Type B pancreatic cell (in vitro differentiated cells): ENCODE results near the gene TMEM217. TPM values are rescaled to one million over a fixed set of nuclear protein-coding genes. Genes with fewer than 3 reads are reported as not detected.

Experiments
- DNase-seq: peaks from one replicate; pipeline ENCODE4 v3.0.0; 2021; ENCODE audit warnings: mixed read lengths; ENCODE audit not compliant: unreplicated experiment; ENCODE audit errors: extremely low spot score
- H3K27ac Mint-ChIP-seq: 2 replicates; pipeline ENCODE4 v1.8.0; 2021; ENCODE audit warnings: mild to moderate bottlenecking, mixed read lengths
- H3K27me3 Mint-ChIP-seq: 2 replicates; pipeline ENCODE4 v1.8.0; 2021; ENCODE audit warnings: mixed read lengths
- H3K36me3 Mint-ChIP-seq: 2 replicates; pipeline ENCODE4 v1.8.0; 2021; ENCODE audit warnings: mixed read lengths
- H3K4me1 Mint-ChIP-seq: one replicate; pipeline ENCODE4 v1.8.0; 2021; ENCODE audit warnings: mixed read lengths; ENCODE audit not compliant: unreplicated experiment
- H3K4me3 Mint-ChIP-seq: 2 replicates; pipeline ENCODE4 v1.8.0; 2021; ENCODE audit warnings: mild to moderate bottlenecking, mixed read lengths
- H3K9me3 Mint-ChIP-seq: 2 replicates; pipeline ENCODE4 v1.8.0; 2021; ENCODE audit warnings: mixed read lengths
- total RNA-seq: library from RNA; stranded (reverse); gene quantifications from 2 replicates; pipeline ENCODE4 v1.2.1, GENCODE V29; 2021; ENCODE audit warnings: low replicate concordance
- TF ChIP-seq, protein P1 (sequence below): fragments of 200-600 bp; sonication (generic); conservative IDR thresholded peaks from 2 replicates; pipeline ENCODE4 v1.5.0; 2021; ENCODE audit warnings: antibody characterized with exemption, mild to moderate bottlenecking

The TMEM217 gene
- total RNA-seq, 1 donor from 2014 or later = 1.1 TPM

DNA sequence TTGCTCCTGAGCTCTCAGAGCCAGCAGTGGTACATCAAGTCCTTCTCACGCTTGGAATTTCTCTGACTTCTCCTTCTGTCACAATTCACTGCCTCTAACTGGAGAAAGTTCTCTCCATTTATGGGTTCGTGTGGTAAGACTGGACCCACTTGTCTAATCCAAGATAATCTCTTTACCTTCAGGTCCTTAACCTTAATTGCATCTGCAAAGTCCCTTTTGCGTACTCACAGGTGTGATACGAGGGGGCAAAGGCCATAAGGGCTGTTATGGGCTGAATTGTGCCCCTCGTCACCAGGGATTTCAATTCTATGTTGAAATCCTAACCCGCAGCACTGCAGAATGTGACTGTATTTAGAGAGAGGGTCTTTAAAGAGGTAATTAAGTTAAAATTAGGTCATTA, 27.8 kb downstream of the TMEM217 start:
- TF ChIP-seq, protein P1, sequence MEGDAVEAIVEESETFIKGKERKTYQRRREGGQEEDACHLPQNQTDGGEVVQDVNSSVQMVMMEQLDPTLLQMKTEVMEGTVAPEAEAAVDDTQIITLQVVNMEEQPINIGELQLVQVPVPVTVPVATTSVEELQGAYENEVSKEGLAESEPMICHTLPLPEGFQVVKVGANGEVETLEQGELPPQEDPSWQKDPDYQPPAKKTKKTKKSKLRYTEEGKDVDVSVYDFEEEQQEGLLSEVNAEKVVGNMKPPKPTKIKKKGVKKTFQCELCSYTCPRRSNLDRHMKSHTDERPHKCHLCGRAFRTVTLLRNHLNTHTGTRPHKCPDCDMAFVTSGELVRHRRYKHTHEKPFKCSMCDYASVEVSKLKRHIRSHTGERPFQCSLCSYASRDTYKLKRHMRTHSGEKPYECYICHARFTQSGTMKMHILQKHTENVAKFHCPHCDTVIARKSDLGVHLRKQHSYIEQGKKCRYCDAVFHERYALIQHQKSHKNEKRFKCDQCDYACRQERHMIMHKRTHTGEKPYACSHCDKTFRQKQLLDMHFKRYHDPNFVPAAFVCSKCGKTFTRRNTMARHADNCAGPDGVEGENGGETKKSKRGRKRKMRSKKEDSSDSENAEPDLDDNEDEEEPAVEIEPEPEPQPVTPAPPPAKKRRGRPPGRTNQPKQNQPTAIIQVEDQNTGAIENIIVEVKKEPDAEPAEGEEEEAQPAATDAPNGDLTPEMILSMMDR = no peak
- no peaks in the 10 kb centered on the region for H3K27me3 Mint-ChIP-seq
- H3K4me1 Mint-ChIP-seq = peaks cover 4% of the 10 kb centered on the region
- no peaks in the 10 kb centered on the region for H3K9me3 Mint-ChIP-seq
- no peaks in the 10 kb centered on the region for H3K36me3 Mint-ChIP-seq
- no peak overlapping the region for H3K27ac Mint-ChIP-seq
- no peak for DNase-seq
- H3K4me3 Mint-ChIP-seq = no peak overlapping the region

DNA sequence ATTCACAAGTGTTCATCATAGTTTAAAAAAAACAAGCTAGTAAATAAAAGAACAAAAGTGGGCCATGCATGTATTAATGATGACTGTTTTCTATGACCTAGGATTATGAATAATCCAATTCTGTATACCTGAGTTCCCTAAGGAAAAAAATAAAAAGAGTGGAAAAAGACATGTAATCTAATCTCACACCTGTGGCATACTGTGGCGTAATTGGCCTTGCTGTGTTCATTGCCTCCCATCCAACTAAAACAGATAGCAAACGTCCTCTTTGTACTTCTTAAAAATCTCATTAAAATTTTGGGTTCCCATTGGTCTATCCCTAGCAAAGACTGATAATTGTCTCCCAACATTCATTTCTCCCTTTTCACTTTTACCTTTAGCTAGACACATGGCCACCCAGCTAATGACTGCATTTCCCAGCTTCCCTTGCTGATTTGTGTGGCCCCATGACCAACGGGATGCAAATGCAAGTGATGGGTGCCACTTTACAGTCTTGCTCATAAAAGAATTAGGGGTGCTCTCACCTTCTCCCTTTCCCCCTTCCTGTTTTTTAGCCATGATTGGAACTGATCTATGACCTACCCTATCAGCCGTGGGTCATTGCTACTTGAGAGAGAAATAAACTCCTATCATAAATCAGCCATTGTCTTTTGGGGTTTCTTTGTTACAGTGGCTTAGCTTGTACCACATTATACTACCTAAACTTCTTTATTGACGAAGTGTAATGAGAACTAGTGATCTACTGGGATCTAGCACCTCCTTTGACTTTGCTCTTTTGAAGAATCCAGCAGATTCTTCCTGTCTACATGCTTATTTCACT, 32.4 kb downstream of the TMEM217 start:
- TF ChIP-seq, protein P1 = no peak
- no peaks in the 10 kb centered on the region for H3K9me3 Mint-ChIP-seq
- H3K36me3 Mint-ChIP-seq = no peaks in the 10 kb centered on the region
- H3K4me3 Mint-ChIP-seq = no peak overlapping the region
- H3K4me1 Mint-ChIP-seq = peaks cover 13% of the 10 kb centered on the region
- DNase-seq = no peak
- H3K27me3 Mint-ChIP-seq = no peaks in the 10 kb centered on the region
- H3K27ac Mint-ChIP-seq = no peak overlapping the region

DNA sequence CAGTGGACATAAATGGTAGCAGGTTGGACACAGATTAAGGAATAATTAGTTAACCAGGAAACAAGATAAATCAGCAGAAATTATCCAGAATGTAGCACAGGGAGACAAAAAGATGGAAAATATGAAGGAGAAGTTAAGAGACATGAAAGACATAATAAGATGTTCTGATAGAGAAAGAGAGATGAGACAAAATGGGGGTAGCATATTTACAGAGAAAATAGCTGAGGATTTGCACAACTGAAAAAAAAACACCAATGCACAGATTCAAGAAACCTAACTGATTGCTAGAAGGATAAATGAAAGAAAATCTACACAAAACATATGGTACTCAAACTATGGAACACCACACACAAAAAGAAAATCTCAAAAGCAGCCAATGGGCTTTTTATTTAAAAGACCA, 35.0 kb downstream of the TMEM217 start:
- DNase-seq = no peak
- no peaks in the 10 kb centered on the region for H3K9me3 Mint-ChIP-seq
- peak overlapping the region; percentile 22 for H3K27ac Mint-ChIP-seq

DNA sequence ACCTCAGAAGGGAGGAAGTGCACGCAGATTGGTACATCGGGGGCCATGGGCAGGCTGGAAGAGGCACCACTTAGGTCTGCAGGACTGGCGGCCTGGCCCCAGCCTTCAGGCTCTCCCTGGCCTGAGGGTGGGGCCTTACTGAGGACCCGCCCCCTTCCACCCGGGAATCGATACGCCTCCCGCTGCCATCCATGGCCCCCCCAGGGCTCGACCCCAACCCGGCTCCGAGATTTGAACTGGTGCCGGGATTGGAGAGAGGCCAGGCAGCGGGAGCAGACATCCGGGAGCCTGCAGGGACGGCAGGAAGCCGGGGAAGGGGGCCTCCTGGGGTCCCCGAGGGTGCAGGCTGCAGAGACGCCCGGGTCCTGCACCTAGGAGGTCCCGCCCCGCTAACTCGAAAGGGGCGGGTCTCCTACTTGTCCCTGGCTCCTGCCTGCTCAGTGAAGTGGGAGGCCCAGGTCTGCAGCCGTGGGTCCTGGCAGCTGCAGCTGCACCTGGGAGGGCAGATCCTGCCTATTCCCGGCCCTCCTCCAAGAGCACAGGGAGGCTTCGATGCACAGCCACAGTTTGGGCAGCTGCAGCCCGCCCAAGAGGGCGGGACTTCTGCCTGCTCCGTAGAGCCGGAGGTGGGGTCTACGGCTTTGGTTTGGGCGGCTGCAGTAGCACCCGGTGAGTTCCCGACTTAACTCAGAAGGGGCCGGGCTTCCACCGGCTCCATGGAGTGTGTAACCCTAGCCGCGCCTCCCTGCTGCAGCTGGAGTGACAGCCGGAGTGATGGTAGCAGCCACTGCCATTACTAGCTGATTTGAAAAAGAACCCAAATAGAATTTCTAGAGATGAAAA, 35.6 kb downstream of the TMEM217 start:
- H3K4me3 Mint-ChIP-seq = peak overlapping the region; percentile 91
- H3K27me3 Mint-ChIP-seq = no peaks in the 10 kb centered on the region
- H3K36me3 Mint-ChIP-seq = no peaks in the 10 kb centered on the region
- no peaks in the 10 kb centered on the region for H3K9me3 Mint-ChIP-seq
- TF ChIP-seq, protein P1 = no peak
- DNase-seq = peak; percentile 85
- H3K4me1 Mint-ChIP-seq = peaks cover 13% of the 10 kb centered on the region
- peak overlapping the region; percentile 80 for H3K27ac Mint-ChIP-seq

More for the DNA sequence above, 35.0 kb downstream of the TMEM217 start:
- Mint-ChIP-seq H3K4me3 (peak overlapping the region; percentile 91), H3K27me3 (no peaks in the 10 kb centered on the region), H3K4me1 (peaks cover 13% of the 10 kb centered on the region), H3K36me3 (no peaks in the 10 kb centered on the region)
- TF ChIP-seq, protein P1 = no peak

DNA sequence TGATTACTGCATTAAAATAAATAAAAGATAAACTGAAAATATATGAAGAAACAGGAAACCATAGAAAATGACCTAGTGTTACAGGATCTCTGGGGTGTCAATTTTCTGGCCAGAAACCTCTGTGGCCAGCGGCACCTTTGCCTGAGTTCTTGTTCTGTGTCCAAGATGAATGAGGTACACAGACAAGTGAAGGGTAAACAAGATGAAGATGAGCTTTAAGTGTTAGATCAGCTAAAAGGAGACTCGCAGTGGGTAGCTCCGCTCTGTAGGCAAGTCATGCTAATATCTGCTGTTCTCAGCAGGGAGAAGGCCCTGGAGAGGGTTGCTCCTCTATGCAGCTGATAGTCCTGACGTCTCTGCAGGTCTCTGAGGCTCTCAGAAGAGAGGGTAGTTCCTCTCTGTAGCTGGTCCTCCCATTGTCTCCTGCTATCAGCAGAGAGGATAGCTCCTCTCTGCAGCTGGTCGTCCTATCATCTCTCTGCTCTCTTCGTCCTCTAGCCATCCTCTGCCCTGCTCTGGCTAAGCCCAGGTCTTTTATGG, 36.3 kb downstream of the TMEM217 start:
- peaks cover 13% of the 10 kb centered on the region for H3K4me1 Mint-ChIP-seq
- no peak for DNase-seq
- H3K9me3 Mint-ChIP-seq = no peaks in the 10 kb centered on the region
- TF ChIP-seq, protein P1 = no peak
- H3K27me3 Mint-ChIP-seq = no peaks in the 10 kb centered on the region
- H3K27ac Mint-ChIP-seq = peak overlapping the region; percentile 80
- H3K36me3 Mint-ChIP-seq = no peaks in the 10 kb centered on the region
- peak overlapping the region; percentile 91 for H3K4me3 Mint-ChIP-seq
